ENCODE results near the gene CPD. TPM values are rescaled to one million over a fixed set of nuclear protein-coding genes. Genes with fewer than 3 reads are reported as not detected.
A peak's percentile ranks its signal among the peaks of the same experiment; 100 is the strongest.
"Not testable (repeated sequence)": the region's sequence is repeated elsewhere in the genome, so short reads cannot be mapped to it uniquely, and the experiment has no call there.

CPD gene
- total RNA-seq, 5 donors from 2014 or later (not counting 1 experiment from before 2014, with no cell fraction given): 18.7 to 38.0 (median 24.1) TPM

- H3K4me3 Mint-ChIP-seq; H3K27ac Mint-ChIP-seq; H3K4me1 ChIP-seq (ENCODE audit: control insufficient read depth in 1 of 2, extremely low read depth in 1 of 2, insufficient read depth in 2 of 2, low read length in 2 of 2); H3K4me1 Mint-ChIP-seq; POLR2A ChIA-PET; H3K9me3 Mint-ChIP-seq; DNase-seq; H3K27ac ChIP-seq (ENCODE audit: low read length); H3K27me3 Mint-ChIP-seq; H3K27me3 ChIP-seq (replicated peaks in 1 of 2; ENCODE audit: control insufficient read depth in 2 of 2, extremely low read depth in 1 of 2, insufficient read depth in 2 of 2, low read length in 1 of 2); ATAC-seq (replicated peaks in 1 of 4); CTCF ChIA-PET; H3K9me3 ChIP-seq; H3K4me3 ChIP-seq (ENCODE audit: control insufficient read depth in 1 of 2, extremely low read depth in 1 of 2, low read length in 1 of 2): not testable (repeated sequence)
- peaks cover 7 to 52% of the 10 kb centered on the region in 2 donors for H3K36me3 ChIP-seq (ENCODE audit: control insufficient read depth in 2 of 2, extremely low read depth in 1 of 2, insufficient read depth in 1 of 2, low read length in 1 of 2)
- WGBS (ENCODE audit: insufficient coverage): no CpG with 5 or more reads among the region's 5 CpGs
- H3K36me3 Mint-ChIP-seq: peaks cover 60% of the 10 kb centered on the region
These were observed 80.2 kb downstream of the CPD start for GRCh38 chr17:30458797-30459413.

GRCh38 chr17:30468465-30468864 lies 89.7 kb downstream of the CPD start:
- POLR2A ChIA-PET: no interaction called here
- WGBS (ENCODE audit: insufficient coverage): 100% methylated on average over 1 of the region's 2 CpGs
- DNase-seq: no peak
- Histone ChIP-seq H3K4me1 (ENCODE audit: control insufficient read depth in 1 of 2, extremely low read depth in 1 of 2, insufficient read depth in 2 of 2, low read length in 2 of 2) (no peaks in the 10 kb centered on the region), H3K36me3 (ENCODE audit: control insufficient read depth in 2 of 2, extremely low read depth in 1 of 2, insufficient read depth in 1 of 2, low read length in 1 of 2) (peaks cover 0 to 18% of the 10 kb centered on the region in 2 donors), H3K27ac (ENCODE audit: low read length) (no peak overlapping the region), H3K27me3 (replicated peaks in 1 of 2; ENCODE audit: control insufficient read depth in 2 of 2, extremely low read depth in 1 of 2, insufficient read depth in 2 of 2, low read length in 1 of 2) (peaks cover 0 to 4% of the 10 kb centered on the region in 2 experiments), H3K9me3 (no peaks in the 10 kb centered on the region), H3K4me3 (ENCODE audit: control insufficient read depth in 1 of 2, extremely low read depth in 1 of 2, low read length in 1 of 2) (no peak overlapping the region)
- no peak overlapping the region for H3K27ac Mint-ChIP-seq
- H3K4me3 Mint-ChIP-seq: no peak overlapping the region
- CTCF ChIA-PET: interaction anchor here in 1 of 2 donors (2.1 kb wide), 1 partner anchor 8 kb away, joined by 13 read pairs; the partner anchor contains the start of gene GOSR1
- peaks cover 0 to 3% of the 10 kb centered on the region in 2 donors for H3K27me3 Mint-ChIP-seq
- no peaks in the 10 kb centered on the region for H3K4me1 Mint-ChIP-seq
- peaks cover 22% of the 10 kb centered on the region for H3K36me3 Mint-ChIP-seq
- ATAC-seq (replicated peaks in 1 of 4): no peak
- no peaks in the 10 kb centered on the region for H3K9me3 Mint-ChIP-seq

- no peak overlapping the region for H3K4me3 Mint-ChIP-seq
- no peak overlapping the region for H3K27ac Mint-ChIP-seq
- Histone ChIP-seq H3K9me3 (no peaks in the 10 kb centered on the region), H3K27ac (ENCODE audit: low read length) (no peak overlapping the region), H3K4me1 (ENCODE audit: control insufficient read depth in 1 of 2, extremely low read depth in 1 of 2, insufficient read depth in 2 of 2, low read length in 2 of 2) (peaks cover 0 to 5% of the 10 kb centered on the region in 2 experiments), H3K4me3 (ENCODE audit: control insufficient read depth in 1 of 2, extremely low read depth in 1 of 2, low read length in 1 of 2) (no peak overlapping the region), H3K27me3 (replicated peaks in 1 of 2; ENCODE audit: control insufficient read depth in 2 of 2, extremely low read depth in 1 of 2, insufficient read depth in 2 of 2, low read length in 1 of 2) (peaks cover 0 to 4% of the 10 kb centered on the region in 2 experiments), H3K36me3 (ENCODE audit: control insufficient read depth in 2 of 2, extremely low read depth in 1 of 2, insufficient read depth in 1 of 2, low read length in 1 of 2) (no peaks in the 10 kb centered on the region)
- ATAC-seq (replicated peaks in 1 of 4): no peak
- WGBS (ENCODE audit: insufficient coverage): 100% methylated on average over 1 of the region's 10 CpGs
- H3K36me3 Mint-ChIP-seq: no peaks in the 10 kb centered on the region
- ChIA-PET CTCF (no interaction called here), POLR2A (interaction anchor here (0.6 to 1.1 kb wide), 2 partner anchors 28 to 340 kb away, joined by 3 to 4 read pairs; no protein-coding TSS in a partner anchor)
- peaks cover 0 to 3% of the 10 kb centered on the region in 2 donors for H3K27me3 Mint-ChIP-seq
- no peaks in the 10 kb centered on the region for H3K9me3 Mint-ChIP-seq
- H3K4me1 Mint-ChIP-seq: peaks cover 16 to 20% (median 19%) of the 10 kb centered on the region in 3 donors
- no peak for DNase-seq
These were observed 93.6 kb downstream of the CPD start for GRCh38 chr17:30472238-30472890.

- WGBS (ENCODE audit: insufficient coverage): 100% methylated on average over 1 of the region's 2 CpGs
- no peak overlapping the region for H3K27ac ChIP-seq (ENCODE audit: low read length)
- no peak for ATAC-seq (replicated peaks in 1 of 4)
- no peak overlapping the region for H3K4me3 ChIP-seq (ENCODE audit: control insufficient read depth in 1 of 2, extremely low read depth in 1 of 2, low read length in 1 of 2)
- Mint-ChIP-seq H3K27ac (no peak overlapping the region), H3K27me3 (peaks cover 0 to 3% of the 10 kb centered on the region in 2 donors), H3K36me3 (no peaks in the 10 kb centered on the region), H3K4me3 (no peak overlapping the region), H3K4me1 (peaks cover 35 to 41% (median 39%) of the 10 kb centered on the region in 3 donors), H3K9me3 (no peaks in the 10 kb centered on the region)
- no peak for DNase-seq
- ChIA-PET CTCF (no interaction called here), POLR2A (no interaction called here)
- peaks cover 9 to 12% of the 10 kb centered on the region in 2 experiments for H3K4me1 ChIP-seq (ENCODE audit: control insufficient read depth in 1 of 2, extremely low read depth in 1 of 2, insufficient read depth in 2 of 2, low read length in 2 of 2)
- H3K27me3 ChIP-seq (replicated peaks in 1 of 2; ENCODE audit: control insufficient read depth in 2 of 2, extremely low read depth in 1 of 2, insufficient read depth in 2 of 2, low read length in 1 of 2): peaks cover 0 to 4% of the 10 kb centered on the region in 2 experiments
- no peaks in the 10 kb centered on the region for H3K36me3 ChIP-seq (ENCODE audit: control insufficient read depth in 2 of 2, extremely low read depth in 1 of 2, insufficient read depth in 1 of 2, low read length in 1 of 2)
- no peaks in the 10 kb centered on the region for H3K9me3 ChIP-seq
These were observed 96.5 kb downstream of the CPD start for GRCh38 chr17:30475206-30475605.

GRCh38 chr17:30476726-30477082 lies 98.0 kb downstream of the CPD start:
- ATAC-seq (replicated peaks in 1 of 4): peak; percentile 13 to 15 (median 14)
- peaks cover 0 to 4% of the 10 kb centered on the region in 2 experiments for H3K27me3 ChIP-seq (replicated peaks in 1 of 2; ENCODE audit: control insufficient read depth in 2 of 2, extremely low read depth in 1 of 2, insufficient read depth in 2 of 2, low read length in 1 of 2)
- Mint-ChIP-seq H3K27me3 (peaks cover 0 to 3% of the 10 kb centered on the region in 2 donors), H3K4me3 (peak overlapping the region; percentile 94 to 99 (median 98)), H3K9me3 (no peaks in the 10 kb centered on the region), H3K27ac (peak overlapping the region; percentile 97 to 99), H3K4me1 (peaks cover 43 to 50% (median 45%) of the 10 kb centered on the region in 3 donors), H3K36me3 (peaks cover 8% of the 10 kb centered on the region)
- peaks cover 9 to 12% of the 10 kb centered on the region in 2 experiments for H3K4me1 ChIP-seq (ENCODE audit: control insufficient read depth in 1 of 2, extremely low read depth in 1 of 2, insufficient read depth in 2 of 2, low read length in 2 of 2)
- DNase-seq: peak in 9 of 35 experiments; percentile 1 to 23 (median 5)
- 28% methylated on average over 6 of the region's 7 CpGs for WGBS (ENCODE audit: insufficient coverage)
- no peaks in the 10 kb centered on the region for H3K9me3 ChIP-seq
- H3K36me3 ChIP-seq (ENCODE audit: control insufficient read depth in 2 of 2, extremely low read depth in 1 of 2, insufficient read depth in 1 of 2, low read length in 1 of 2): peaks cover 0 to 10% of the 10 kb centered on the region in 2 donors
- H3K27ac ChIP-seq (ENCODE audit: low read length): peak overlapping the region; percentile 91
- CTCF ChIA-PET: interaction anchor here in 1 of 2 donors (0.6 to 1.9 kb wide), 9 partner anchors 9 to 371 kb away, joined by 3 to 13 read pairs (median 4); partner anchors contain the start of gene CRLF3
- H3K4me3 ChIP-seq (ENCODE audit: control insufficient read depth in 1 of 2, extremely low read depth in 1 of 2, low read length in 1 of 2): peak overlapping the region in 1 of 2 donors; percentile 75
- POLR2A ChIA-PET: interaction anchor here in 1 of 2 donors (0.5 to 1.0 kb wide), 4 partner anchors 11 to 258 kb away, joined by 3 to 4 read pairs (median 3); no protein-coding TSS in a partner anchor

DNA sequence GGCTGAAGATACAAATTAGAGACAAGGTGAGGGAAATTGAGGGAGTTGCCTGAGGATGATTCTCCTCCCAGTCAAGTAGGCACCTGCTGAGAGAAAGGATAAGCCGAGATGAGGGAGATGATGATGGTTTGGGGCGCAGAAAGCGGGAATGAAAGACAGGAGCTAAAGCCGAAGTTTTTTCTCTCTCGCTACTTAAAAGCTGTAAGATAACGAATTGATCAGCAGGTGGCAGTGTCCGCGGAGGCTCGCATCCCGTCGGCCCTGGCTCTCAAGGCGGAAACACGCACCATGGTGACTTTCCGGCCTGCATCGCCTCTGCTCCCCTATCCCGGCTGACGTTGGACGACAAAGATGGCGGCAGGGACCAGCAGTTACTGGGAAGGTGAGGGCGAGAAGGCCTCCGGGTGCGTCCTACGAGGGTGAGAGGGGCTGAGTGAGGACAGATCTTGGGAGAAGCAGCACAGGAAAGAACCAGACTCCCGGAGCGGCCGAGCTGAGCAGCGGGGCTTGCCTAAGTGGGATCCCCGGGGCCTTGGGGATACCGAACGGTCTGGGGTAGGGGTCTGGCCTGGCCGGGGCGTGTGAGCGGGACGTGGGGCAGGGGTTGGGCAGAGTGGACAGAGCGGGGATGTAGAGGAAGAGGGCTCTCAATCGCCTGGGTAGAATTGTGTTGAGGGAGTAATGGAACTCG lies 98.5 kb downstream of the CPD start, which contains the start of gene GOSR1:
Gene GOSR1, plus strand, starts transcription at position 326 of the 691 bp plus-strand sequence. Its CDS starts 26 bp downstream, at position 352.
- no peaks in the 10 kb centered on the region for H3K9me3 ChIP-seq
- under 1% methylated on average over 36 of the region's 37 CpGs for WGBS (ENCODE audit: insufficient coverage)
- Mint-ChIP-seq H3K4me3 (peak within 1 kb of the TSS; percentile 94 to 99 (median 98)), H3K36me3 (peaks cover 12% of the 10 kb centered on the region), H3K27ac (peak within 1 kb of the TSS; percentile 97 to 99), H3K9me3 (no peaks in the 10 kb centered on the region), H3K4me1 (peaks cover 43 to 50% (median 45%) of the 10 kb centered on the region in 3 donors), H3K27me3 (peaks cover 0 to 3% of the 10 kb centered on the region in 2 donors)
- peak within 1 kb of the TSS; percentile 75 to 92 for H3K4me3 ChIP-seq (ENCODE audit: control insufficient read depth in 1 of 2, extremely low read depth in 1 of 2, low read length in 1 of 2)
- H3K27ac ChIP-seq (ENCODE audit: low read length): peak within 1 kb of the TSS; percentile 91
- H3K27me3 ChIP-seq (replicated peaks in 1 of 2; ENCODE audit: control insufficient read depth in 2 of 2, extremely low read depth in 1 of 2, insufficient read depth in 2 of 2, low read length in 1 of 2): peaks cover 0 to 4% of the 10 kb centered on the region in 2 experiments
- H3K4me1 ChIP-seq (ENCODE audit: control insufficient read depth in 1 of 2, extremely low read depth in 1 of 2, insufficient read depth in 2 of 2, low read length in 2 of 2): peaks cover 9 to 12% of the 10 kb centered on the region in 2 experiments
- POLR2A ChIA-PET: interaction anchor here in 1 of 2 donors (0.5 to 1.0 kb wide), 4 partner anchors 12 to 258 kb away, joined by 3 to 4 read pairs (median 3); no protein-coding TSS in a partner anchor
- CTCF ChIA-PET: interaction anchor here in 1 of 2 donors (0.6 to 1.9 kb wide), 9 partner anchors 9 to 1087 kb away, joined by 3 to 13 read pairs (median 4); partner anchors contain the start of gene CRLF3
- peaks cover 0 to 13% of the 10 kb centered on the region in 2 donors for H3K36me3 ChIP-seq (ENCODE audit: control insufficient read depth in 2 of 2, extremely low read depth in 1 of 2, insufficient read depth in 1 of 2, low read length in 1 of 2)
- DNase-seq: peak; percentile 77 to 97 (median 89)
- peak; percentile 98 to 100 (median 100) for ATAC-seq (replicated peaks in 1 of 4)

Data from T-cell (primary cell).